HL-60/S4 treated with retinoic acid at 250 ng/mL for 4 days and 3 days (cell line): Measurements from ENCODE around the gene TEFM.
"Not testable (repeated sequence)": the region's sequence is repeated elsewhere in the genome, so short reads cannot be mapped to it uniquely, and the experiment has no call there.

Experiments used
- in situ Hi-C: fragments of 300-500 bp; cut with MboI; formaldehyde crosslinking; loops from 2 replicates; pipeline ENCODE4 v1.7.0; 2022; ENCODE audit warnings: low sequenced_read_pairs

The TEFM gene

DNA sequence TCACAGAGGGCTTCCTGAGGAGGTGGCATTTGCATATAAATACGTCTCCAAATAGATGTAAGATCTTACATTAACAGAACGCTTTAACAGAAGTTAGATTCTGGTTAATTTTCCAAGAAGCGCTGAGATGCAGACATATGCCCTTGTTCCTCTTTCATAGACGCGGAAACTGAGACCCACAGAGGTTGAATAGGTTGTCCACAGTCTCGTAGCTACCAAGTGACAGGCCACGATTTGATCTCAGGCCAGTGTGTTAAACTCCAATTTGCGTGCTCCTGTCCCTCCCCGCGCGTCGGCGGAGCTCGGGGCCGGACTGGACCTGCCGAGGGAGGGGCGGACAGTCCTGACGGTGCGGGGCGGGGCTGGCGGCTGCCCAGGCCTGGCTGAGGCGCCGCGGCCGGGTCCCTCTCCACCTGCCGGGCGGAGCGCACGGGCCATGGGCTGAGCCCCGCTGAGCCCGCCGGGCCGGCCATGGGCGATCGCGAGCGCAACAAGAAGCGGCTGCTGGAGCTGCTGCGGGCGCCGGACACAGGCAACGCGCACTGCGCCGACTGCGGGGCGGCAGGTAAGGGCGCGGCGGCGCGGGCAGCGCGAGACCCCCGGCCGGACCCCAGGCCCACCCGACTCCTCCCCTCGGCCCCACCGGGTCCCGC lies 15.6 kb upstream of the TEFM start, which contains the start of gene ADAP2:
ADAP2 (plus strand) TSS at position 402 of the 653 bp plus-strand sequence; CDS start at position 472, 70 bp downstream.
- in situ Hi-C loops: no loop called here

DNA sequence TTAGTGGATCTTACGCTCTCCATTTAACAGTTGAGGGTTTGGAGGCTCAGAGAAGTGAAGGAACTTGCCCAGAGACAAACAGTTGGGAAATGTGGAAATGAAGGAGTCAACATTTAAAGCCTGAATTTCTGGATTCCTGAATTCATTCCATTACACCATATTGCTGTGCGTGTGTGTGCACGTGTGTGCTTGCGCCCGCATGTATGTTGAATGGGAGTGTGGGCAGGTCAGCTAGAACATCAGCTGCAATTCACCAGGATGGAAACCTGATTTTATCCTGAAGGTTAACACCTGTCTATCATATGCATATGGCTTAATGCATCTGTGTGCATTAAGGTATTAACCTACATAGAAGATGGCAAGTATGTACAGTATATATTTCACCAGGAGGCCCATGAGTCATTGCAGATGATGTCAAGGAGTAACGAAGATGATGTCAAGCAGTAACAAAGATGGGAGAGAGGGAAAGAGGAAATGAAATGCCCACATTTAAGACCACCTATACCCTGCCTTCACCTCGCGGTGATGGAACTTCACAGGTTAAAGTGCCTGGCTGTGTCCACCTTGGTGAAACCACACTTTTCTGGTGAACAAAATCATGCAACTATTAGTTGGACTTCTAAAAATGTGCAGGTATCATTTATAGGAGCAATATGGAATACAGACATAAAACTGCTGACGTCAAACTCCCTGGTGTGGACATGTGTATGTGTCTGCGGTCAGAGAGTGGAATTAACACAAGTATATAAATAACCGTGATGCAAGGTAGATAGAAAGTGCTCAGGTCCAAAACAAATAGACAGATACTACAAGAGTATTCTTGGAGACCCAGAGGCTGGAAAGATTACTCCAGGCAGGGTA lies 14.9 kb upstream of the TEFM start:
- in situ Hi-C loops: no loop called here

DNA sequence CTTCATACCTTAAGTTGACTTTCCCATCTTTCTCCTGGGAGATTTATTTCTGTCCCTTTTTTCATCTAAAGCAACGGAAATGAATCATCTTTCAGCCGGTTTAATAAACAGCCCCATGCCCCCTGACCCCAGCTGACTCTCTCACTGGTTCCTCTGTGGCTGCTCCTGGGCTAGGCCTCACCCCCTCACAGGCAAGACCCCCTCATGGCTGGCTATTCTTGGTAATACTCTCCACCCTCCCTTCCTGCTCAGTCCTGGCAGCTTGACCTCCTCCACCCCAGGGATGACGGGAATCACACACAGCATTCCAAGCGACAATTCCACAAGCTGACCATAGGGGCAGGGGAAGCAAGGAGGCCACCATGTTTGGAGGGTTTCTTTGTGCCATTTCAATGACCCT lies 14.2 kb upstream of the TEFM start:
- in situ Hi-C loops: no loop called here

DNA sequence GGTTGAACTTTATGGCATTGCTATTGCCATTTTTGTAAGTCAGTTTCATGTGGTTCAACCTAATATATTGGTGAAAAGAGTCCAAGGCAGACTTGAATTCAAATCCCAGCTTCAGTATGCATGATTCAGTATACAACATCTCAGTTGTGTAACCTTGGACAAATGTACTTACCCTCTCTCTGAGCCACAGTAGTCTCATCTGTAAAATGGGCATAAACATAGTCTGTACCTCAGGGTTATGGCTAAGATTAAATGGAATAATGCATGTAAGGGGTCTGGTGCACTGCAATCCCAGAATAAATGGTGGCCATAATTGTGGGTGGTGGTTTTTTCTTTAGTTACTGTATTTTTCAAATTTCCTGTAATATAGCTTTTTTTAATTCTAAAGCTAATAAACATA lies 11.0 kb upstream of the TEFM start:
- in situ Hi-C loops: no loop called here

DNA sequence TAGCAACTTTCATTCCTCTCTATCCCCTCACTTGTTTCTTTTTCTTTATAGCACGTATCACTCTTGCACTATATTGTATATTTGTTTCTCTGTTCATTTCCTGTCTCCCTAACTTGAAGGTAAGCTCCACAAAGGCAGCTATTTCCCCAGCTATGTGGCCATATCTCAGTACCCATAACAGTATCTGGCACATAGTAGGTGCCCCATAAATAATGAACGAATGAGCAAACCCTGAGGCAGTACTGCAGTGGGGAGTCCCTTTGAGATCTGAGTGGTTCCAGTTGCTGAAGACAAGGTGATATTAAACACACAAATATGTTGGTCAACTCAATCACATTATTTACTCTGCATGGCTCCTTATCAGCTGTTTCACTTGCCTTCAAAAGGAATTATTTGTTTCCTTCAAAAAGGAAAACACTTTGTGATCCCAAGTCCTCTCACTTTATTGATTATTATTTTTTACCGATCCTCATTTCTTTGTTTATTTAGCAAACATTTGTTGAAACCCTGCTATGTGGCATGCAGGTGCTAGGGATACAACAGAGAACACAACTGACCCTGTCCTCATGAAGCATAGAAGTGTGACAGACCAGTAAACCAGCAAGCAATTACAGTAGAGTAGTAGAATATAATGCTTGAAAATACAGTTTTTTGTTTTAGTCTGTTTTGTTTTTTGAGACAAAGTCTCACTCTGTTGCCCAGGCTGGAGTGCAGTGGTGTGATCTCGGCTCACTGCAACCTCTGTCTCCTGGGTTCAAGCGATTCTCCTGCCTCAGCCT lies 10.0 kb upstream of the TEFM start:
- in situ Hi-C loops: no loop called here

DNA sequence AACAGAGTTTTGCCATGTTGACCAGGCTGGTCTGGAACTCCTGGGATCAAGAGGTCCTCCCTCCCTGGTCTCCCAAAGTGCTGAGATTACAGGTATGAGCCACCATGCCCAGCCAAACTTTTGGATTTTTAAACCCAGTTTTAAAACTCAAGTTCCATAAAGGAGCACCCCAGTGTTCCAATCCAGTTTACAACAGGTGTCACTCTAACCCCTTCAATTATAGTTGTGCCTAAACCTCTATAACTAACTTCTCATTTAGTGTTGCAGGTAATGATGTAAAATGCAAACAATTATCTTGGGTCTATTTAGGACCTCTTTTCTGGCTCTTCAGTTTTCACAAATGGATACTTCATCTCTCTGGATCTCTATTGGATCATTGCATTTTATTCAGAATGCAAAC lies 7.9 kb upstream of the TEFM start:
- in situ Hi-C loops: no loop called here

DNA sequence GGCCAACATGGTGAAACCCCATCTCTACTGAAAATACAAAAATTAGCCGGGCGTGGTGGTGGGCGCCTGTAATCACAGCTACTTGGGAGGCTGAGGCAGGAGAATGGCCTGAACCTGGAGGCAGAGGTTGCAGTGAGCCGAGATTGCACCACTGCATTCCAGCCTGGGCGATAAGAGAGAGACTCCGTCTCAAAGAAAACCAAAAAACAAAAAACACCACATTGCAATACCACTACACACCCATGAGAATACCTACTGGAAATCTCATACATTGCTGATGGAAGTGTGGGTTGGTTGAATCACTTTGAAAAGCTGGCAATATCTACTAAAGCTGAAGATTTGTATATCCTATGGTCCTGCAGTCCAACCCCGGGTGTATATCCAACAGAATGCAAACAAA lies 4.1 kb upstream of the TEFM start:
- in situ Hi-C loops: not testable (repeated sequence)

DNA sequence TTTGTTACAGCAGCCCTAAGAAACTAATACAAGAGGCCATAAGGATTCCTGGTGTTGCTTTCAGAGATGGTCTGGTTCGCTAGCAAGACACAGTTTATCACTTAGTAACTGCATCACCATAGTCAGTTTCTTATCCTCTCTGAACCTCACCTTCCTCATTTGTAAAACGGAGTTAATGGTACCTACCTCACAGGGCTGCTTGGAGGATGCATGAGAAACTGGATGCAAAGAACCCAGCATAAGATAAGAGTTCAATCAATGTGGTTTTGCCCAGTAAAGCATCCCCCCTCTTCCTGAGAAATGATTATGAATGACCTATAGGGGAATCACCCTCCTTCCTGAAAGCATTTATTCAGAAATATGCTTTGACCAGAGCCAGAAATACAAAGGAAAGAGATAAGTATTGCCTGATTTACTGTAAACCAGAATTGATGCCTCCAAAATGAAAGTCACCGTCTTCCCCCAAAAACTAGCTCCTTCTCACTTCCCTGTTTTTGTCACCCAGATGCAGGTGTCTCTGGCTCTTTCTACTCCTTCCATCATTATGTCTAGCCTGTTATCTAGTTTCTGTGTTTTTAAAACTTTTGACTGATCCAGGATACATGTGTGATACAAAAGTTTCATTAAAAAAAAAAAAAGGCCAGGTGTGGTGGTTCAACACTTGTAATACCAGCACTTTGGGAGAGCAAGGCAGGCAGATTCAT lies 2.8 kb upstream of the TEFM start:
- in situ Hi-C loops: no loop called here

DNA sequence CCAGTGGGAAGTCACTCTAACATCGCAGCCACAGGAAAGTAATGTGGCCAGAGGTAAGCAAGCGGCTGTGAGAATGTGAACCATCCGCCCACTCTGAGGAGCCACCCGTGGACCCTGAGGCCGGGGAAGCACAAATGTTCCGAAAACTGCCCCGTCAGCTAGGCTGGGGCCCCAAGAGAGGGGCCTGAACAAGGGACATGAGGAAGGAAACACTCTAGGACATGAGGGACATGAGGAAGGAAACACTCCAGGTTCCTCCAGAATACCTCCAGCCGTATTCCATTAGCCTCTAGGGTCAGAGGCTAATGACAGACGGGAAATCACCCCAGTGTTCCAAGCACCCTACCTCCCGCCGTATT lies 317 bp downstream of the TEFM start:
- in situ Hi-C loops: no loop called here

DNA sequence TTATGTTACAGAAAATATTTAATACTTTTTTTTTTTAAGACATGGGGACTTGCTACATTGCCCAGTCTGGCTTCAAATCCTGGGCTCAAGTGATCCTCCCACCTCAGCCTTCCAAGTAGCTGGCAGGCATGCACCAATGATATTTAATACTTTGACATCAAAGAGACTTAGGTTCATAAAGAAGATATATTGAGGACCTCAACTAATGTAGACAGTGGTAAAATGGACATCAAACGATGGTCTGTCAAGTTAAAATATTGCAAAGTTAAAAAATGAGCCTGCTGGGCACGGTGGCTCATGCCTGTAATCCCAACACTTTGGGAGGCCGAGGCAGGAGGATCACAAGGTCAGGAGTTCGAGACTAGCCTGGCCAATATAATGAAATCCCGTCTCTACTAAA lies 8.7 kb downstream of the TEFM start:
- in situ Hi-C loops: no loop called here

DNA sequence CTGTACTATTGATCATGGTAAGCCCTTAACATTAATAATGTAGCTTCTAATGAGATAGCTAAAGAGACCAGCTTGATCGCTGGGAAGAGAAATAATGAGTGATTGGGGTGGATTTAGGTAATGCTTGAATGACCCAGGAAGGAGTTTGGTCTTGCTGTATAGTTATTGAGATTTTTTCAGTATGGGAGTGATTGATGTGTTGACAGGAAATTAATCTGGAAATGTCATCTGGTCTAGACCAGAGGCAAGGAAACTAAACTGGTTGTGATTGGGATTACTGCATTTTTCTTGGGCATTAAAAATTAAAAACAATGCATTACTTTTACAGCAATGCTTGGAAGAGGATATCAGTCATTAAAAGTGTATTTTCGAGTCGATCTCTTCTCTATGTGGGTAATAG lies 11.8 kb downstream of the TEFM start:
- in situ Hi-C loops: no loop called here

DNA sequence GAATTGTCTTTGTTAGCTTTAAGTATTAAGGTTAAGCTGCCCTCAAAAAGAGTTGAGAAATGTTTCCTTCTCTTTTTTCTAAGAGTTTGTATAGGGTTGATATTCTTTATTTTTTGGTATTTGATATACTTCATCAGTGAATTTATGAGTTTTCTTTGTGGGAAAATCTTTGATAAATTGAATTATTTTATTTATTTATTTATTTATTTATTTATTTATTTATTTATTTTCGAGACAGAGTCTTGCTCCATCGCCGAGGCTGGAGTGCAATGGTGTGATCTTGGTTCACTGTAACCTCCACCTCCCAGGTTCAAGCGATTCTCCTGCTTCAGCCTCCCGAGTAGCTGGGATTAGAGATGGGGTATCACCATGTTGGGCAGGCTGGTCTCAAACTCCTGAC lies 19.9 kb downstream of the TEFM start:
- in situ Hi-C loops: no loop called here

DNA sequence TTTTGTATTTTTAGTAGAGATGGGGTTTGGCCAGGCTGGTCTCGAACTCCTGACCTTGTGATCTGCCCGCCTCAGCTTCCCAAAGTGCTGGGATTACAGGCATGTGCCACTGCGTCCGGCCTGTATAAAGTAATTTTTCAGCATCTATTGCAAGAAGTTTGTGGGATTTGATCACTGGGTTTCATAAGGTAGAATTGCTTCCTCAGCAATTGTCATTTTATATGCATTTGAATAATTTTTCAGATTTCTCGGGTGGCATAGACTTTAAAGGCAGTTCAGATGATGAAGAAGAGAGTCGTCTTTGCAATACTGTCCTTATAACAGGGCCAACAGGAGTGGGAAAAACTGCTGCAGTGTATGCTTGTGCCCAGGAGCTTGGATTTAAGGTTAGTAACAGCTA lies 37.0 kb downstream of the TEFM start:
- in situ Hi-C loops: no loop called here

DNA sequence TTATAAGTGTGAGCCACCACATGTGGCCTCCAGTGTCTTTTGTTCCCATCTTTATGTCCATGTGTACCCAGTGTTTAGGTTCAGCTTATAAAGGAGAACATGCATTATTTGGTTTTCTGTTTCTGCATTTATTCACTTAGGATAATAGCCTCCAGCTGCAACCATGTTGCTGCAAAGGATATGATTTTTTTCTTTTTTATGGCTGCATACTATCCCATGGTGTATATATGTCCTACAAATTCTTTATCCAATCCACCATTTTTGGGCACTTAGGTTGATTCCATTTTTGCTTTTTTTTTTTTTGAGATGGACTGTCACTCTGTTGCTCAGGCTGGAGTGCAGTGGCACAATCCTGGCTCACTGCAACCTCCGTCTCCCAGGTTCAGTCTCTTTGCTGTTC lies 41.4 kb downstream of the TEFM start:
- in situ Hi-C loops: no loop called here

DNA sequence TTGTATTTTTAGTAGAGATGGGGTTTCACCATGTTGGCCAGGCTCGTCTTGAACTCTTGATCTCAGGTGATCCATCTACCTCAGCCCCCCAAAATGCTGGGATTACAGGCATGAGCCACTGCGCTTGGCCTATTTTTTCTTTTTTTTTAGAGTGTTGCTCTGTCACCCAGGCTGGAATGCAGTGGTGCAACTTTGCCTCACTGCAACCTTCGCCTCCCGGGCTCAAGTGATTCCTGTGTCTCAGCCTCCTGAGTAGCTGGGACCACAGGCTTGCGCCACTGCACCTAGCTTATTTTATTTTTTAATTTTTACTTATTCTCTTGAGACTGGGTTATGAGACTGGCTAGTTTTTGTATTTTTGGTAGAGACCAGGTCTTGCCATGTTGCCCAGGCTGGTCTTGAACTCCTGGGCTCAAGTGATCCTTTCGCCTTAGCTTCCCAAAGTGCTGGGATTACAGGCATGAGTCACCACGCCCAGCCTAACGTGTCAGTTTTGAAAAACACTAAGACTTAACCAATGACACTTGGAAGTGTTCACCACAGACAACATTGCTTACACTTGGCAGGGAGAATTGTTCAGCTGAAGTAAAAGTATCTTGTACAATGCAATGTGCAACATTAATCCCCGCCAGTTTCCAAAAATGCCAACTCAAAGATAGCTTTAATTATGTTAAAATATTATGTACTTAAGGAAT lies 47.3 kb downstream of the TEFM start:
- in situ Hi-C loops: no loop called here

DNA sequence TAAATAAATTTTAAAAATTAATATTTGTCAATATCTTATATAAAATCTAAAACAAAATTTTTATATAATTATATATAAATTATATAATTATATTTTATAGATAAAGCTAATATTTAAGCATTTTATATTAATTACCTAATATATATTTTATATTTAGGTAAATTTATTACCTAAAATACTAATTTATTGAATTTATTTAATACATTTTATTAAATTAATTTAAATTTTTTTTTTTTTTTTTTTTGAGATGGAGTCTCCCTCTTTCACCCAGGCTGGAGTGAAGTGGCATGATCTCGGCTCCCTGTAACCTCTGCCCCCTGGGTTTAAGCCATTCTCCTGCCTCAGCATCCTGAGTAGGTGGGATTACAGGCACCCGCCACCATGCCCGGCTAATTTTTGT lies 51.9 kb downstream of the TEFM start:
- in situ Hi-C loops: no loop called here
